SK-N-SH treated with all-trans-retinoic acid at 6 μM for 48 hours (cell line): ENCODE data around the gene EAF1.

Experiments used
- ATAC-seq: fragments of 200-7000 bp; cut with Tn5 transposase; 3 replicates; pipeline ENCODE4 v1.9.1; 2020; ENCODE audit warnings: mild to moderate bottlenecking, moderate library complexity
- ARNTL ChIP-seq: fragments of 450-650 bp; formaldehyde crosslinking; IDR thresholded peaks from 2 replicates; pipeline ENCODE4 v1.5.0; 2020; ENCODE audit warnings: low read depth, mild to moderate bottlenecking, moderate library complexity, borderline replicate concordance
- BACH2 ChIP-seq: fragments of 250-450 bp; sonication (Bioruptor Pico); IDR thresholded peaks from 2 replicates; pipeline ENCODE4 v1.9.0; 2021; ENCODE audit warnings: mild to moderate bottlenecking, borderline replicate concordance
- CSDC2 ChIP-seq: fragments of 250-450 bp; sonication (Bioruptor Pico); IDR thresholded peaks from 2 replicates; pipeline ENCODE4 v1.5.0; 2020; ENCODE audit warnings: mild to moderate bottlenecking, moderate library complexity
- CSRNP3 ChIP-seq: fragments of 250-450 bp; sonication (Bioruptor Pico); IDR thresholded peaks from 2 replicates; pipeline ENCODE4 v1.5.1; 2021; ENCODE audit warnings: mild to moderate bottlenecking, moderate library complexity
- ESRRG ChIP-seq: fragments of 250-450 bp; sonication (Bioruptor Pico); IDR thresholded peaks from 2 replicates; pipeline ENCODE4 v1.6.1; 2021; ENCODE audit warnings: mild to moderate bottlenecking
- GLIS3 ChIP-seq: fragments of 250-450 bp; sonication (Bioruptor Pico); IDR thresholded peaks from 2 replicates; pipeline ENCODE4 v1.5.0; 2020; ENCODE audit warnings: mild to moderate bottlenecking, moderate library complexity
- ISL1 ChIP-seq: fragments of 250-450 bp; sonication (Bioruptor Pico); IDR thresholded peaks from 2 replicates; pipeline ENCODE4 v2.1.2; 2022; ENCODE audit warnings: mild to moderate bottlenecking, moderate library complexity
- OSR1 ChIP-seq: fragments of 250-450 bp; sonication (Bioruptor Pico); IDR thresholded peaks from 2 replicates; pipeline ENCODE4 v1.8.0; 2022; ENCODE audit warnings: moderate library complexity, mild to moderate bottlenecking, inconsistent platforms
- PATZ1 ChIP-seq: fragments of 250-450 bp; sonication (Bioruptor Pico); IDR thresholded peaks from 2 replicates; pipeline ENCODE4 v1.8.0; 2020; ENCODE audit warnings: mild to moderate bottlenecking, moderate library complexity, borderline replicate concordance
- PPARA ChIP-seq: fragments of 250-450 bp; sonication (Bioruptor Pico); IDR thresholded peaks from 2 replicates; pipeline ENCODE4 v1.5.0; 2020; ENCODE audit warnings: mild to moderate bottlenecking, borderline replicate concordance
- RARB ChIP-seq: fragments of 250-450 bp; sonication (Bioruptor Pico); IDR thresholded peaks from 2 replicates; pipeline ENCODE4 v1.8.0; 2021; ENCODE audit warnings: mild to moderate bottlenecking, moderate library complexity
- SNAI2 ChIP-seq: fragments of 250-450 bp; sonication (Bioruptor Pico); IDR thresholded peaks from 2 replicates; pipeline ENCODE4 v1.5.0; 2020; ENCODE audit warnings: mild to moderate bottlenecking, moderate library complexity
- TCF4 ChIP-seq: fragments of 250-450 bp; sonication (Bioruptor Pico); IDR thresholded peaks from 2 replicates; pipeline ENCODE4 v1.8.0; 2021; ENCODE audit warnings: mild to moderate bottlenecking, moderate library complexity, borderline replicate concordance
- TOX ChIP-seq: fragments of 250-450 bp; sonication (Bioruptor Pico); IDR thresholded peaks from 2 replicates; pipeline ENCODE4 v1.8.0; 2021; ENCODE audit warnings: mild to moderate bottlenecking, moderate library complexity, borderline replicate concordance
- TSHZ2 ChIP-seq: fragments of 250-450 bp; sonication (Bioruptor Pico); IDR thresholded peaks from 2 replicates; pipeline ENCODE4 v1.5.0; 2020; ENCODE audit warnings: mild to moderate bottlenecking, moderate library complexity
- ZC3H10 ChIP-seq: fragments of 250-450 bp; sonication (Bioruptor Pico); IDR thresholded peaks from 2 replicates; pipeline ENCODE4 v1.5.1; 2021; ENCODE audit warnings: mild to moderate bottlenecking, moderate library complexity
- ZFP3 ChIP-seq: fragments of 250-450 bp; sonication (Bioruptor Pico); IDR thresholded peaks from 2 replicates; pipeline ENCODE4 v1.5.0; 2020; ENCODE audit warnings: mild to moderate bottlenecking, moderate library complexity
- ZFP30 ChIP-seq: fragments of 450-650 bp; formaldehyde crosslinking; IDR thresholded peaks from 2 replicates; pipeline ENCODE4 v1.5.0; 2022; ENCODE audit warnings: mild to moderate bottlenecking, moderate library complexity
- ZNF565 ChIP-seq: fragments of 450-650 bp; formaldehyde crosslinking; conservative IDR thresholded peaks from 2 replicates; pipeline ENCODE4 v1.5.0; 2020; ENCODE audit warnings: low read depth, mild to moderate bottlenecking, moderate library complexity
- ZNF70 ChIP-seq: fragments of 450-650 bp; formaldehyde crosslinking; IDR thresholded peaks from 2 replicates; pipeline ENCODE4 v1.5.0; 2020; ENCODE audit warnings: mild to moderate bottlenecking, moderate library complexity
- ZNF8 ChIP-seq: fragments of 450-650 bp; formaldehyde crosslinking; IDR thresholded peaks from 2 replicates; pipeline ENCODE4 v1.5.0; 2020; ENCODE audit warnings: mild to moderate bottlenecking, moderate library complexity
- TF ChIP-seq, protein P1 (sequence below): fragments of 250-450 bp; sonication (Bioruptor Pico); IDR thresholded peaks from 2 replicates; pipeline ENCODE4 v1.8.0; 2021; ENCODE audit warnings: low read depth, mild to moderate bottlenecking, moderate library complexity, borderline replicate concordance
- TF ChIP-seq, protein P2 (sequence below): fragments of 250-450 bp; sonication (Bioruptor Pico); IDR thresholded peaks from 2 replicates; pipeline ENCODE4 v1.5.1; 2020; ENCODE audit warnings: low read depth, mild to moderate bottlenecking, moderate library complexity

The EAF1 gene

GRCh38 chr3:15467227-15468181 lies 40.1 kb downstream of the EAF1 start:
- no peak for ATAC-seq
- TF ChIP-seq TOX (CRISPR knock-in tag): no peak
- no peak for TF ChIP-seq SNAI2 (CRISPR knock-in tag)
- TF ChIP-seq OSR1 (CRISPR knock-in tag): no peak
- TF ChIP-seq ZFP3 (CRISPR knock-in tag): no peak
- TF ChIP-seq ISL1 (CRISPR knock-in tag): no peak
- TF ChIP-seq ZNF70 (CRISPR knock-in tag): no peak

- ATAC-seq: no peak; the same call in 2 of the 3 replicates
- TF ChIP-seq ZNF8 (CRISPR knock-in tag) (no peak), CSRNP3 (no peak), ZFP3 (CRISPR knock-in tag) (no peak), GLIS3 (CRISPR knock-in tag) (no peak), PPARA (CRISPR knock-in tag) (no peak), OSR1 (CRISPR knock-in tag) (no peak), PATZ1 (CRISPR knock-in tag) (no peak), TOX (CRISPR knock-in tag) (no peak), ESRRG (no peak), ZNF70 (CRISPR knock-in tag) (no peak), TCF4 (no peak), ZNF565 (no peak), TSHZ2 (no peak), ARNTL (CRISPR knock-in tag) (no peak), ZFP30 (CRISPR knock-in tag) (no peak), BACH2 (CRISPR knock-in tag) (no peak), SNAI2 (CRISPR knock-in tag) (no peak), ZC3H10 (no peak)
- TF ChIP-seq, protein P1, sequence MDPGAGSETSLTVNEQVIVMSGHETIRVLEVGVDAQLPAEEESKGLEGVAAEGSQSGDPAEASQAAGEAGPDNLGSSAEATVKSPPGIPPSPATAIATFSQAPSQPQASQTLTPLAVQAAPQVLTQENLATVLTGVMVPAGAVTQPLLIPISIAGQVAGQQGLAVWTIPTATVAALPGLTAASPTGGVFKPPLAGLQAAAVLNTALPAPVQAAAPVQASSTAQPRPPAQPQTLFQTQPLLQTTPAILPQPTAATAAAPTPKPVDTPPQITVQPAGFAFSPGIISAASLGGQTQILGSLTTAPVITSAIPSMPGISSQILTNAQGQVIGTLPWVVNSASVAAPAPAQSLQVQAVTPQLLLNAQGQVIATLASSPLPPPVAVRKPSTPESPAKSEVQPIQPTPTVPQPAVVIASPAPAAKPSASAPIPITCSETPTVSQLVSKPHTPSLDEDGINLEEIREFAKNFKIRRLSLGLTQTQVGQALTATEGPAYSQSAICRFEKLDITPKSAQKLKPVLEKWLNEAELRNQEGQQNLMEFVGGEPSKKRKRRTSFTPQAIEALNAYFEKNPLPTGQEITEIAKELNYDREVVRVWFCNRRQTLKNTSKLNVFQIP (CRISPR knock-in tag): no peak
- TF ChIP-seq, protein P2, sequence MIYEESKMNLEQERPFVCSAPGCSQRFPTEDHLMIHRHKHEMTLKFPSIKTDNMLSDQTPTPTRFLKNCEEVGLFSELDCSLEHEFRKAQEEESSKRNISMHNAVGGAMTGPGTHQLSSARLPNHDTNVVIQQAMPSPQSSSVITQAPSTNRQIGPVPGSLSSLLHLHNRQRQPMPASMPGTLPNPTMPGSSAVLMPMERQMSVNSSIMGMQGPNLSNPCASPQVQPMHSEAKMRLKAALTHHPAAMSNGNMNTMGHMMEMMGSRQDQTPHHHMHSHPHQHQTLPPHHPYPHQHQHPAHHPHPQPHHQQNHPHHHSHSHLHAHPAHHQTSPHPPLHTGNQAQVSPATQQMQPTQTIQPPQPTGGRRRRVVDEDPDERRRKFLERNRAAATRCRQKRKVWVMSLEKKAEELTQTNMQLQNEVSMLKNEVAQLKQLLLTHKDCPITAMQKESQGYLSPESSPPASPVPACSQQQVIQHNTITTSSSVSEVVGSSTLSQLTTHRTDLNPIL (CRISPR knock-in tag): no peak
Measured at GRCh38 chr3:15470261-15470660, 42.9 kb downstream of the EAF1 start.

- ATAC-seq: no peak
- TF ChIP-seq ZFP30 (CRISPR knock-in tag) (no peak), ESRRG (no peak), TOX (CRISPR knock-in tag) (no peak), CSDC2 (no peak), OSR1 (CRISPR knock-in tag) (no peak), PPARA (CRISPR knock-in tag) (no peak), RARB (CRISPR knock-in tag) (no peak), PATZ1 (CRISPR knock-in tag) (no peak), ZNF70 (CRISPR knock-in tag) (no peak), SNAI2 (CRISPR knock-in tag) (no peak)
- TF ChIP-seq, all 23 proteins: peak for 0
Measured at GRCh38 chr3:15470849-15471248, 43.5 kb downstream of the EAF1 start.
